22Rv1 (cell line): ENCODE results near the gene ANKLE1.
"Not testable (repeated sequence)": the region's sequence is repeated elsewhere in the genome, so short reads cannot be mapped to it uniquely, and the experiment has no call there.

Source experiments
- H3K27ac ChIP-seq: fragments of 450-650 bp; 2 replicates; pipeline ENCODE4 v1.5.1; 2017
- CTCF ChIP-seq: fragments of 450-650 bp; IDR thresholded peaks from 2 replicates; pipeline ENCODE4 v1.5.1; 2017; ENCODE audit warnings: mild to moderate bottlenecking
- ZFX ChIP-seq: fragments of 450-650 bp; IDR thresholded peaks from 2 replicates; pipeline ENCODE4 v1.6.1; 2017; ENCODE audit warnings: antibody characterized with exemption, borderline replicate concordance

Gene ANKLE1

DNA sequence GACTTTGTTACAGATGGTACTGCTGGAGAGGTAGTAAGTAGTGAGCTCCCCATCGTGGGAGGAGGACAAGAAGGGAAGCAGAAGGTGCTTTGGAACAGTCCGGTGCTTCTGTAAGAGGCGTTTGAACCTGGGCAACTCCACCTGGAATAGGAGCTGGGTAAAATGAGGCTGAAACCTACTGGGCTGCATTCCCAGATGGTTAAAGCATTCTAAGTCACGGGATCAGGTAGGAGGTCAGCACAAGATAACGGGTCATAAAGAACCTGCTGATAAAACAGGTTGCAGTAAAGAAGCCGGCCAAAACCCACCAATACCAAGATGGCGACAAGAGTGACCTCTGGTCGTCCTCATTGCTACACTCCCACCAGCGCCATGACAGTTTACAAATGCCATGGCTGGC, 5.1 kb downstream of the ANKLE1 start:
- no peak overlapping the region for H3K27ac ChIP-seq
- TF ChIP-seq ZFX: no peak
- TF ChIP-seq CTCF: no peak

GRCh38 chr19:17289489-17289888, 7.8 kb downstream of the ANKLE1 start:
- no peak for TF ChIP-seq ZFX
- no peak for TF ChIP-seq CTCF
- no peak overlapping the region for H3K27ac ChIP-seq

DNA sequence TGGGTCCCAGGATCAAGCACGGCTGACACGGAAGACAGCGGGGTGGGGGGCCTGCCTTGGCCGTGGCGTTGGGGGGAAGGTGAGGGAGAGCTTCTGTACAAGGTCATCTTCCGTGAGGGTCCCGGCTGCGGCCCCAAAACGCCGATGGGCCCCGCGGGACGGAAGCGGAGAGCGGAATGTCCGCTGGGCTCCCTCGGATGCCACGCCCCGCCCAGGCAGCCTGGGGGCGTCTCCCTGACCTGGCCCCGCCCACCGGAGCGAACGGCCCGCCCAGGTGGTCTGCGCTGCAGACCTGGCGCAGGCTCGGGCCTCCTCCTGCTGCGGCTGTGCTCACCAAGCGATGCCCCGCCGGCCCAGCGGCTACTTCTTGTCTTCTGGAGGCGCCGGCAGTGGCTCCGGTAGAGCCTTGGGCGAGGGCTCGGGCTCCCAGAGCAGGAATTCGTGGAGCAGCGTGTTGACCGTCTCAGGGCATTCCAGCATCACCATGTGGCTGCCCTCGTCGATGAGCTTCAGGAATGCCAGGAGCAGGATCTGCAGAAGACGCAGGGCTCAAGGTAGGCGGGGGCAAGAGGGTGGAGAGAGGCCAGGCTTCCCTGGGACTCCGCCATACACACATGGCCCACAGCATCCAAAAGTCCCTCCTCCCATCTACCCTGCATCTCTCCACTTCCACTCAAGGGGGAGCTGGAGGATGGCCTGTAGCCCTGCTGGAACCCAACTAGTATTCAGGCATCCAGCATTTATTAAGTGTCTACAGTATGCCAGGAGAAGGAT, 10.8 kb downstream of the ANKLE1 start:
- TF ChIP-seq ZFX: no peak
- TF ChIP-seq CTCF: peak; percentile 83
- H3K27ac ChIP-seq: peak overlapping the region; percentile 88

- TF ChIP-seq ZFX: no peak
- TF ChIP-seq CTCF: no peak
- H3K27ac ChIP-seq: peak overlapping the region; percentile 88
These were observed 11.9 kb downstream of the ANKLE1 start for GRCh38 chr19:17293605-17294004.

DNA sequence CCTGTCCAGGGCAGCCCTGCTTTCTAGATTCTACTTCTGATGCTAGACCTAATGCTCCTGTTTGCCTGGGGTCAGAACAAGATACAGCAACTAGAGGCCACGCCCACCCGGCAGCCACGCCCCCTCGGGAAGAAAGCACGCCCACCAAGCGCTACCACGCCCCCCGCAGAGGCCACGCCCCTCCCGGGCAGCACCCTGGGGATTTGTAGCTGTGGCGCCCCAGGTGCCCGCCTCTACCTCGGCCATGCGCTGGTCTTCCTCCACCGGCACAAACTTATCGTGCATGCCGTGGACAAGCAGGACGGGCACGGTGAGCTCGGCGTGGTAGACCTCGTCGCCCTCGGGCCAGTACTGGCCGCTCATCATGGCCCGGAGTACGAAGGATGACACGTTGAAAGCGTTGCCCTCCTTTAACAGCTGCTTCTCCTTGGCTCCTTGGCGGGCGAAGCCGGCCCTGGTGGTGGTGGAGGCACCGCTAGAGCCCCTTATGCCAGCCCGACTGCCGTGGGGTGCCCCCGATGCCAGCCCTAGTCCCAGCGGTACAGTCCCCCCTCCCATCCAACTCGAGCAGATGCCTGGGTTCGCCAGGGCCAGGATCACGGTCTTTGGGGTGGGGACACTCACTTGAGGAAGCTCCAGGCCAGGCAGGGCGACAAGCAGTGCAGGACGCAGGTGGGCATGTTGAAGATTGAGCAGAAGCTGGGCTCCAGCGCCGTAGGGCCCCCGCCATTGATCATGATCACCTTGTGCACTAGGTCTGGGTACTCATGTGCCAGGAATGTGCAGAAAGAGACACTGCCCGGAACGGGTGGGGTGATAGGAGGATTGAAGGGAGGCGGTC, 12.6 kb downstream of the ANKLE1 start:
- TF ChIP-seq ZFX (no peak), CTCF (no peak)
- peak overlapping the region; percentile 88 for H3K27ac ChIP-seq

GRCh38 chr19:17295551-17295950, 13.8 kb downstream of the ANKLE1 start:
- not testable (repeated sequence) for H3K27ac ChIP-seq

DNA sequence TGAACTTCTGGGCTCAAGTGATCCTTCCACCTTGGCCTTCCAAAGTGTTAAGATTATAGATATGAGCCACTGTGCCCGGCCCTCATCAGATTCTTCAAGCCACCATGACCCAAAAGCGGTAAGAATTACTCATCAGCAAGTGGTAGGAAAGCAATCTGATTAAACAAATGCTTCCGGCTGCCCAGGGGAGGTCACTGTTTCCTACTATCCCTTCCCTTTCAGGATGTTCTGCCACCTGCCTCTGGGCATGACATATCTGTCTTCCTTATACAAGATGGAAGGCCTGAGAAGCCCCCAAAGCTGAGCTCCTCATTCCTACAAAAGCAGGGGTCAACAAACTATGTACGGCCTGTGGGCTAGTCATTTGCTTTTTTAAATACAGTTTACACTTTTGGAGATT, 14.6 kb downstream of the ANKLE1 start:
- H3K27ac ChIP-seq: peak overlapping the region; percentile 4; the same call in 1 of the 2 replicates
- TF ChIP-seq ZFX: no peak
- TF ChIP-seq CTCF: peak; percentile 16; the same call in 1 of the 2 replicates
